Measurements from ENCODE around the gene AP1B1.
"Not testable (repeated sequence)": the region's sequence is repeated elsewhere in the genome, so short reads cannot be mapped to it uniquely, and the experiment has no call there.

AP1B1 gene

DNA sequence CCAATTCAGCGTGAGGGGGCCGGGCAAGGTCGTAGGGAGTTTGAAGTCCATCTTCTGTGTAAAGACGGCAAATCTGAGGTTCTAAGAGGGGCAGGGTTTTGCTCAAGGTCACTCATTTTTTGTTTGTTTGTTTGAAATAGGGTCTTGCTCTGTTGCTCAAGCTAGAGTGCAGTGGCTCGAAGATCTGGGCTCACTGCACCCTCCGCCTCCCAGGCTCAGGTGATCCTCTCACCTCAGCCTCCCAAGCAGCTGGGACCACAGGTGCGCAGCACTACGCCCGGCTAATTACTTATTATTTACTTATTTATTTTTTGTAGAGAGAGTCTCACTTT, 355 bp upstream of the AP1B1 start:
- DNase-seq (ENCODE audit: low read depth in 1 of 2, low spot score in 1 of 2), result no peak

DNA sequence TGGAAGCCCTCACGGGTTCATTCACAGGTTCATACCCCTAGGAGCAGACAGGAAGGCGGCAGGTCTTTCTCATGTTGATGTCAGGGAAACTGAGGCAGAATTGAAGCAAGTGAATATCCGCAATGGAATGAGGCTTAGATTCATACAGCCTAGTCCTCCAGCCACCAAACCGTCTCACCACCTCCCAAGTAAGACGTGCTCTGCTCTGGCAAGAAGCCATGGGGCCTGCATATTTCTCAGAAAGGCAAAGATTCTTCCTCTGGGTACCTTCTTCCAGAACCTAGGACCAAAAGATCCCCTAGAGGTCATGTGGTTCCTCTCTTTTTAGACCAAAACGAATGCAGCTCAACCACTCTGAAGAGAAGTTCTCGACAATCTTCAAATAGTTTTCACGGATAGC, 1.7 kb downstream of the AP1B1 start:
- DNase-seq (ENCODE audit: low read depth in 1 of 2, low spot score in 1 of 2), result no peak

DNA sequence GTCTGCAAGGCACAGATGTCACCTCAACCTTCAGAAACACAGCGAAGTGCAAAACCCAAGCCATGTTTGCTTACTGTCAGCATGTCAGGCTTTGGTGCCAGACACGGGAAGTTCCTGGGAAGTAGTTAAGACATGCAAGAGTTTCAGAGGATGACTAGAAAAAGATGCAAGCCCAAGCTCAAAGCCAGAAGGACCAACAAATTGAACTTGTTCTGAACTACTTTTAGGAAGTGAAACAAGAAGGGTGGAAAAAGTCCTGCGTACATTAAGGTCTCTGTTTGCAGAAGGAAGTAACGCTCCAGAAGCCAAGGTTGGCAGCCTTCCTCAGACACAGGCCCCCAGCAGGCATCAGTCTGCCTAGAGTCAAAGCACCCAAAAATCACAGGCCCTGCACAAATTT, 2.6 kb downstream of the AP1B1 start:
- no peak for DNase-seq (ENCODE audit: low read depth in 1 of 2, low spot score in 1 of 2)

- no peak for DNase-seq (ENCODE audit: low read depth in 1 of 2, low spot score in 1 of 2)
Observed at GRCh38 chr22:29385151-29385704, 3.1 kb downstream of the AP1B1 start.

- DNase-seq (ENCODE audit: low read depth in 1 of 2, low spot score in 1 of 2), result no peak
Observed at GRCh38 chr22:29383740-29384139, 4.6 kb downstream of the AP1B1 start.

GRCh38 chr22:29382580-29383302, 5.6 kb downstream of the AP1B1 start:
- no peak for DNase-seq (ENCODE audit: low read depth in 1 of 2, low spot score in 1 of 2)

DNA sequence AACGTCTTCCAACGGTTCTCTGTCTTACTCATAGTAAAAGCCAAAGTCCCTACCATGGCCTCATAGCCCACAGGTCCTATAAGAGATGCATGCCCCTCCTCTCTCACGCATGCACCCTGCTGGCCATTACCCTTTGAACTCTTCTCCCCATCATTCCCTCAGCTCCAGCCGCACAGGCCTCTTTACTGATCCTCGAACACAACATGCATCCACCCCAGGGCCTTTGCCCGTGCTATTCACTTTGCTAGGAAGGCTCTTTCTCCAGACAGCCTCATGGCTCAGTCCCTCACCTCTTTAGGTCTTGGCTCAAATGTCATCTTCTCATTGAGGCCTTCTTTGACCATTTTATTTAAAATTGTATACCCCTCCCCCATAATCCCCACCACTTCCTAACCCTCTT, 7.5 kb downstream of the AP1B1 start:
- no peak for DNase-seq (ENCODE audit: low read depth in 1 of 2, low spot score in 1 of 2)

DNA sequence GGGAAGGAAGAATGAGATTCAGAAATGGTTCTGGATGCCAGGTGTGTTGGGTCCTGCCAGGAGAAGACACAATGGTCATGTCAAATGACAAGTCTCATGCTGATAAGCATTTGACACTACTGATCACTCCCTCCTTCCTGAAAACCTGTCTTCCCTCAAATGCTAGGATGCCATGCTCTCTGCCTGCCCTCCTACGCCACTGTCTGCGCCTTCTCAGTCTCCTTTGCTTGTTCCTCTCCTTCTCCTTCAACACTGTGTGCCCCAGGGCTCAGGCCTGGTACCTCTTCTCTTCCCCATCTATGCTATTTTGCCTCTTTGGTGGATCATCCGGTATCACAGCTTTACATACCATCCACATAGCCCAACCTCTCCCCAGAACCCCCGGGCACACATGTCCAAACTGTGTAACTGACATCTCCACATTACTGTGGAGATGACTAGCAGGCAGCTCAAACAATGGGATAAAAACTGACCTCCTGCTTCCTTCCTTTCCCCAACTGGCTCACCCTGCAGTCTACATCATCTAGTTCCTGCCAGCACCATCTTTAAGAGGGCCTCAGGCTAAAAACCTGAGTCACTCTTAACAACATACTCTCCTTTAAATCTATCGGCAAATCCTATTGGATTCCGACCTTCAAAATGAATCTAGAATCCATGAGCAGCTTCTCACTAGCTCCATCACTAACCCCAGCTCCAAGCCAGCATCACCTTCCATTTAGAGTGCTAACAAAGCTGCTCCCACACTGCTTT, 8.2 kb downstream of the AP1B1 start:
- DNase-seq (ENCODE audit: low read depth in 1 of 2, low spot score in 1 of 2), result no peak

- DNase-seq (ENCODE audit: low read depth in 1 of 2, low spot score in 1 of 2), result no peak
Observed at GRCh38 chr22:29379258-29379657, 9.1 kb downstream of the AP1B1 start.

- no peak for DNase-seq (ENCODE audit: low read depth in 1 of 2, low spot score in 1 of 2)
Observed at GRCh38 chr22:29377979-29378378, 10.4 kb downstream of the AP1B1 start.

- DNase-seq (ENCODE audit: low read depth in 1 of 2, low spot score in 1 of 2), result not testable (repeated sequence)
Observed at GRCh38 chr22:29376705-29377104, 11.7 kb downstream of the AP1B1 start.

GRCh38 chr22:29375398-29376076, 12.8 kb downstream of the AP1B1 start:
- DNase-seq (ENCODE audit: low read depth in 1 of 2, low spot score in 1 of 2), result no peak

DNA sequence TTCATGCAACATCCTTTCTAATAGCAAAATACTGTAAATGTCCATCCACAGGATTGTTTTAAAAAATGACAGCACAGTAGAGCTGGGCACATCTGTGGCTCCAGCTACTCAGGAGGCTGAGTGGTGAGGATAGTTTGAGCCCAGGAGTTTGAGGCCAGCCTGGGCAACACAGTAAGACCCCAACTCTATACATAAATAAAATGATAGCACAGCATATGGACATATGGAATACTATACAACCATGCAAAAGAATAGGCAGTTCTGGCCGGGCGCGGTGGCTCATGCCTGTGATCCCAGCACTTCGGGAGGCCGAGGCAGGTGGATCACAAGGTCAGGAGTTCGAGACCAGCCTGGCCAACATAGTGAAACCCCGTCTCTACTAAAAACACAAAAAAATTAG, 13.6 kb downstream of the AP1B1 start:
- not testable (repeated sequence) for DNase-seq (ENCODE audit: low read depth in 1 of 2, low spot score in 1 of 2)

GRCh38 chr22:29374401-29374800, 14.0 kb downstream of the AP1B1 start:
- DNase-seq (ENCODE audit: low read depth in 1 of 2, low spot score in 1 of 2), result no peak

DNA sequence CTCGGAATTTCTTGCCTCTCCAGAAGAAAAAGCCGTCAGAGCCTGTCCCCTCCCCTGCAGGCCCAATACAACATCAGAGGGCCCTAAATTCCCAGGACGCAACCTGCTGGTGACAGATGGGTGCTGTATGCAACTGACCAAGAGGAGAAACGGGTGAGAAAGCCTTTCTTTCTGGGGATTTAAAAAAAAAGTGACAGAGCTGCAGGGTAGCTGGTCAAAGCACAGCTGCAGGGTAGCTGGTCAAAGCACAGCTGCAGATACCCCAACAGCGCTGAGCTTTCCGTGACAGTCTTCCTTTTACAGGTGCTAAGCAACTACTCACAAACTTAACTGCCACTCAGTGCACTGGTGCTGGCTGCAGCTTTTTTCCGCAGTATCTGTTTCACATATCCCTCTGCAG, 17.8 kb downstream of the AP1B1 start:
- DNase-seq (ENCODE audit: low read depth in 1 of 2, low spot score in 1 of 2), result no peak

DNA sequence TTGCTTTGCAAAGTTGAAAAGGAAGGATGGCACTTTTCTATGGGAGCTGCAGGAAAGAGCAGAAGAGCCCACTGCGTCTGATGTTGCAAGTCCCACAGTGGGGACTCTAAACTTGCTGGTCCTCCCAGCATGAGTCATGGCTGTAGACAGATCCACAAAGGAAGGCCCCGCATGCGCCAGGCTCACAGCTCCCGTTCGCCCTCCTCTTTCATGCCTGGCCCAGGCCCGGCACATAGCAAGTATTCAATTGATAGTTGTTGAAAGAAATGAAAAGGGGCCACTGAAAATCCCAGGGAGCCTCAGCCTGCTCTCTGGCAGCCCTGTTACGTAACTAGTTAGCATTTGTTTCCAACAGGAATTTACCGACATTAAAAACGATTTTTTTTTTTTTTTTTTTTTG, 18.9 kb downstream of the AP1B1 start:
- no peak for DNase-seq (ENCODE audit: low read depth in 1 of 2, low spot score in 1 of 2)

GRCh38 chr22:29359469-29359868, 28.9 kb downstream of the AP1B1 start:
- no peak for DNase-seq (ENCODE audit: low read depth in 1 of 2, low spot score in 1 of 2)

GRCh38 chr22:29357193-29357890, 31.0 kb downstream of the AP1B1 start:
- not testable (repeated sequence) for DNase-seq (ENCODE audit: low read depth in 1 of 2, low spot score in 1 of 2)

DNA sequence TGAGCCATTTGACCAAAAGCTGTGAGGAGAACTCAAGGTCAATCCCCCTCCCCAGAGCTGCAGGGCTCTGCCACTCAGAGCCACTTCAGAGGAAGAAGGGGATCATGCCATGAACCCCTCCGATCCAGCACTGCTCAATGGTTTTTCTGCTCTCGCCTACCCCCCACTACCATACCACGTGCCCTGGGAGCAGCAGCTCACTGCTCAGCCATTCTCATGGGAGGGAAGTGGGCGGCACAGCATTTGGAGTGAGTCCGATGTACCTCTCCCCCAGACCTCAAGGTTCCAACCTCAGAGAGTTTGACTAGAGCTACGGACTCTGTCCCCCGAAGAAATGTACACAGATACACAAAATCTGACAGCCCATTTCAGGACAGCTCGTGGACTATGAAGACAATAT, 34.5 kb downstream of the AP1B1 start:
- DNase-seq (ENCODE audit: low read depth in 1 of 2, low spot score in 1 of 2), result no peak

DNA sequence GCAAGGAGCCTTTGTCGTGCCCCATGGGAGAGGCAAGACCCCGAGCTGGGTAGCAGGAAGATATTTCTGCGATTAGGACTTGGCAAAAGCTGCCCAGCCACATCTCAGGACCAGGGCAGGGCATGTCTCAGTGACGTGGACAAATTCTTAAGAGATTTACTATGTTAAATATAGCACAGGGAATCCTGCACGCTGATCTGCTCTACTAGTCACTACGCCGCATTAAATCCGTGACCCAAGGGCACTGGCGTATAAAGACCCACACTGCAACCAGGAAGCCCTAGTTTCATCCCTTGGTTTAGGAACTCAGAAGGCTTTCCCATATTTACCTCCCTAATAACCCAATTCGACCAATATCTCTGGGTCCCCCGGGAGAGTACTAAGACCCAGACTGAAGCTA, 35.1 kb downstream of the AP1B1 start:
- DNase-seq (ENCODE audit: low read depth in 1 of 2, low spot score in 1 of 2), result no peak

- no peak for DNase-seq (ENCODE audit: low read depth in 1 of 2, low spot score in 1 of 2)
Observed at GRCh38 chr22:29352778-29353177, 35.6 kb downstream of the AP1B1 start.
